H54 (cell line): ENCODE measurements around the gene FGFRL1.
"Not testable (repeated sequence)": the region's sequence is repeated elsewhere in the genome, so short reads cannot be mapped to it uniquely, and the experiment has no call there.

Experiments
- DNase-seq: peaks from one replicate; pipeline ENCODE4 v3.0.0; 2011; ENCODE audit warnings: low spot score, mixed read lengths; ENCODE audit not compliant: insufficient read length
- FAIRE-seq: peaks from 3 replicates; lab custom pipeline; 2011; peaks lifted over from hg19 to GRCh38; lab: Jason Lieb, UNC
- POLR2A ChIP-seq: IDR thresholded peaks from 2 replicates; pipeline ENCODE4 v1.6.1; 2011; ENCODE audit warnings: low read depth, mild to moderate bottlenecking, low read length

The FGFRL1 gene

DNA sequence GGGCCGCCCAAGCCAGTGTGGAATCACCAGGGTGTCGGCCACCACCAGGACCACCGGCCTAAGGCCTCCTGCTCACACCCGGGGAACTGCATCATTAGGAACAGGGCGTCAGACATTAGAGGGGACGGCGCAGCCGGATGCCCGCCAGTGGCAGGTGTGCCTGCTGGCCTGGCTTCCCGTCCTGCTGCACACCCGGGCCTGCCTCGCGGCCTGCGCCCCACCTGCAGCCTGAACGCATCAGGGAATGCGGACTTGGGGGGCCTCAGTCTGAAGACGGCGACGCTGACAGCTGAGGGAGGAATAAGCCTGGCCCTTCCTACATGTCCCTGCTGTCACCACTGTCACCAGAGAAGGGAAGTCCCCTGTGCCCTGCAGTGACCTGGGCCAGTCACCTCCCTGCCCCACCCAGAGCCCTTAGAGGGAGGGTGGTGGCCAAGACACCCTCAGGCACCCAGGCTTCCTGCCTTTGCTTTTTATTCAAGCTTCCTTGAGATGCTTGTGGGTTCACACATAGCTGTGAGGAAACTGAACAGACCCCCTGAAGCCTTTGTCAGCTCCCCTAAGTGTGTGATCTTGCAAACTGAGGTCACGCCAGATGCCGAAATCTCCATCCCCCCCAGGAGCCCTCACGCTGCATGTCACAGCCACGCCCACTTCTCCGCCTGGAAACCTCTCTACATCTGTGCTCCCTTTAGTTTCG, 41.2 kb upstream of the FGFRL1 start:
- TF ChIP-seq POLR2A, result no peak
- FAIRE-seq, result no peak
- DNase-seq, result no peak

GRCh38 chr4:970854-971520, 40.4 kb upstream of the FGFRL1 start:
- no peak for FAIRE-seq
- DNase-seq, result no peak
- TF ChIP-seq POLR2A, result no peak

GRCh38 chr4:971666-972500, 39.5 kb upstream of the FGFRL1 start:
- DNase-seq (no peak), FAIRE-seq (no peak)
- TF ChIP-seq POLR2A, result no peak

GRCh38 chr4:972651-973424, 38.6 kb upstream of the FGFRL1 start:
- FAIRE-seq (no peak), DNase-seq (peak; percentile 53)
- TF ChIP-seq POLR2A, result no peak

- peak; percentile 78 for DNase-seq
- peak; percentile 49 for TF ChIP-seq POLR2A
- FAIRE-seq, result no peak
Observed at GRCh38 chr4:973431-974397, 37.7 kb upstream of the FGFRL1 start, which contains the start of gene DGKQ. Gene DGKQ (minus strand): TSS chr4:973569. CDS start chr4:973482, 87 bp downstream.

- no peak for DNase-seq
- no peak for FAIRE-seq
- TF ChIP-seq POLR2A, result no peak
Observed at GRCh38 chr4:974668-975067, 36.8 kb upstream of the FGFRL1 start.

DNA sequence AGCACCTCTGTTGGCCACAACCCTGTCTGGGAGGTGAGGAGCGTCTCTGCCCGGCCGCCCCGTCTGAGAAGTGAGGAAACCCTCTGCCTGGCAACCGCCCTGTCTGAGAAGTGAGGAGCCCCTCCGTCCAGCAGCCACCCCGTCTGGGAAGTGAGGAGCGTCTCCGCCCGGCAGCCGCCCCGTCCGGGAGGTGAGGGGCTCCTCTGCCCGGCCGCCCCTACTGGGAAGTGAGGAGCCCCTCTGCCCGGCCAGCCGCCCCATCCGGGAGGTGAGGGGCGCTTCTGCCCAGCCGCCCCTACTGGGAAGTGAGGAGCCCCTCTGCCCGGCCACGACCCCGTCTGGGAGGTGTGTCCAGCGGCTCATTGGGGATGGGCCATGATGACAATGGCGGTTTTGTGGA, 35.4 kb upstream of the FGFRL1 start:
- DNase-seq, FAIRE-seq: not testable (repeated sequence)

- TF ChIP-seq POLR2A, result no peak
- no peak for FAIRE-seq
- peak; percentile 63 for DNase-seq
Observed at GRCh38 chr4:978957-979701, 32.3 kb upstream of the FGFRL1 start.

DNA sequence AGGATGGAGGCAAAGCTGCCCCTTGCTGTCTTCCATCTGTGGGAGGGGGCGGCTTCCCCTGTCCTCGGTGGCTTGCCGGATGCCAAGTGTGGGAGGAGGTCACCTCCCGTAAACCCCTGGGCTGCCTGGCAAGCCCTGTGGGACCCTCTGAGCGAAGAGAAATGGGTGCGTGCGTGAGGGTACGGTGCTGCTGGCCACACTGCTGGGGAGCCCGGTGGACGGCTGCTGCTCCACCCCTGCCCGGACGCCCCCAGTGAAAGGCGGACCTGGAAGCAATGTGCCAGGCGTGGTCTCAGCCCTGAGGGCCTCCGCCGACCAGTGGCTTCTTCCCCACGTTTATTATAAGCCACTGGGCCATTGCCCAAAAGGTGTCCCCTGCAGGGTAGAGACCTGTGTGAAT, 29.1 kb upstream of the FGFRL1 start:
- FAIRE-seq, result no peak
- no peak for DNase-seq
- no peak for TF ChIP-seq POLR2A

- DNase-seq (no peak), FAIRE-seq (no peak)
- no peak for TF ChIP-seq POLR2A
Observed at GRCh38 chr4:982814-983213, 28.6 kb upstream of the FGFRL1 start.

GRCh38 chr4:984336-985054, 26.9 kb upstream of the FGFRL1 start:
- TF ChIP-seq POLR2A, result no peak
- FAIRE-seq (no peak), DNase-seq (no peak)
